SK-N-SH (cell line): ENCODE results near the gene CPNE8. TPM values are rescaled to one million over a fixed set of nuclear protein-coding genes. Genes with fewer than 3 reads are reported as not detected.

Experiments used
- CTCF ChIA-PET: fragments of 300-600, 350-600 bp; formaldehyde crosslinking; extraction: SDS; loops from one replicate; lab custom pipeline; 2021; lab: Yijun Ruan, JAX
- POLR2A ChIA-PET: fragments of 350-600 bp; sonication (Branson Sonifier 250); formaldehyde crosslinking; extraction: SDS; loops from one replicate; lab custom pipeline; 2020; ENCODE audit warnings: antibody characterized with exemption, inconsistent platforms; lab: Yijun Ruan, JAX
- DNase-seq: peaks from one replicate; pipeline ENCODE4 v3.0.0; 2012
- H2AFZ ChIP-seq: fragments of 200-600 bp; sonication (generic); 2 replicates; pipeline ENCODE4 v1.8.1; 2016; ENCODE audit warnings: antibody characterized with exemption, mild to moderate bottlenecking, low read depth
- H3F3A ChIP-seq: fragments of 200-600 bp; sonication (generic); replicated peaks from 2 replicates; pipeline ENCODE3; 2016; ENCODE audit warnings: antibody characterized with exemption, mild to moderate bottlenecking; ENCODE audit not compliant: insufficient read depth
- H3K27ac ChIP-seq, 2 experiments: fragments of 200-500 bp in 1 of 2; fragments of 200-600 bp in 1 of 2; sonication (Bioruptor generic) in 1 of 2; sonication (generic), shearing (Covaris generic) in 1 of 2; 2 replicates each; pipeline versions ENCODE4 v1.5.1 to v1.6.1; 2014 to 2016; ENCODE audit warnings: low read depth in 2 of 2, inconsistent platforms in 1 of 2, low read length in 1 of 2, mild to moderate bottlenecking in 1 of 2, mixed read lengths in 1 of 2
- H3K27me3 ChIP-seq: fragments of 200-600 bp; sonication (generic), shearing (Covaris generic); 2 replicates; pipeline ENCODE4 v1.6.1; 2016; ENCODE audit warnings: mixed run types; ENCODE audit not compliant: insufficient read depth
- H3K36me3 ChIP-seq, 2 experiments: fragments of 200-500 bp in 1 of 2; fragments of 200-600 bp in 1 of 2; sonication (Bioruptor generic) in 1 of 2; sonication (generic) in 1 of 2; replicated peaks in 1 of 2; 2 replicates each; pipeline versions ENCODE3 to v1.5.1; 2014 to 2016; ENCODE audit warnings: low read length in 1 of 2, mild to moderate bottlenecking in 1 of 2; ENCODE audit not compliant: insufficient read depth in 2 of 2, control insufficient read depth in 1 of 2
- H3K4me1 ChIP-seq, 2 experiments: fragments of 200-500 bp in 1 of 2; fragments of 200-600 bp in 1 of 2; sonication (Bioruptor generic) in 1 of 2; sonication (generic), shearing (Covaris generic) in 1 of 2; 2 replicates each; pipeline versions ENCODE4 v1.5.1 to v1.6.1; 2014 to 2016; ENCODE audit warnings: low read depth in 1 of 2, low read length in 1 of 2, mixed run types in 1 of 2; ENCODE audit not compliant: insufficient read depth in 2 of 2, control insufficient read depth in 1 of 2
- H3K4me2 ChIP-seq: fragments of 200-600 bp; sonication (generic), shearing (Covaris generic); 2 replicates; pipeline ENCODE4 v1.6.1; 2017; ENCODE audit warnings: mixed run types
- H3K4me3 ChIP-seq, 2 experiments: fragments of 200-500 bp in 1 of 2; fragments of 200-600 bp in 1 of 2; sonication (Bioruptor generic) in 1 of 2; sonication (generic), shearing (Covaris generic) in 1 of 2; 2 replicates each; pipeline versions ENCODE4 v1.5.1 to v1.8.1; 2014 to 2016; ENCODE audit warnings: low read depth in 2 of 2, inconsistent platforms in 1 of 2, low read length in 1 of 2, mild to moderate bottlenecking in 1 of 2, mixed read lengths in 1 of 2, moderate library complexity in 1 of 2
- H3K79me2 ChIP-seq: fragments of 200-600 bp; sonication (generic); 2 replicates; pipeline ENCODE4 v1.8.1; 2017; ENCODE audit warnings: mild to moderate bottlenecking; ENCODE audit not compliant: insufficient read depth
- H3K9ac ChIP-seq: fragments of 200-600 bp; sonication (generic); 2 replicates; pipeline ENCODE4 v1.6.1; 2017; ENCODE audit warnings: mixed run types
- H3K9me2 ChIP-seq: fragments of 200-600 bp; sonication (generic); 2 replicates; pipeline ENCODE4 v1.6.1; 2017; ENCODE audit warnings: mixed run types
- H3K9me3 ChIP-seq: fragments of 200-600 bp; sonication (generic); 2 replicates; pipeline ENCODE4 v1.6.1; 2017; ENCODE audit warnings: mixed run types, mild to moderate bottlenecking, moderate library complexity
- H4K20me1 ChIP-seq: fragments of 200-600 bp; sonication (generic); 2 replicates; pipeline ENCODE4 v1.6.1; 2017; ENCODE audit warnings: mild to moderate bottlenecking, mixed run types; ENCODE audit not compliant: insufficient read depth
- CHD2 ChIP-seq: fragments of 150-350 bp; IDR thresholded peaks from 2 replicates; pipeline ENCODE4 v1.6.1; 2018; ENCODE audit warnings: low read length; ENCODE audit not compliant: partially characterized antibody
- EP300 ChIP-seq, 2 experiments: IDR thresholded peaks; 2 replicates each; pipeline versions ENCODE4 v1.4.0 to v1.6.1; 2012; ENCODE audit warnings: borderline replicate concordance in 1 of 2, low read depth in 1 of 2, low read length in 1 of 2
- EZH2phosphoT487 ChIP-seq: fragments of 200-600 bp; sonication (generic); IDR thresholded peaks from 2 replicates; pipeline ENCODE4 v1.6.1; 2017; ENCODE audit warnings: low read depth, mixed run types, mild to moderate bottlenecking, antibody characterized with exemption, moderate library complexity, borderline replicate concordance
- FOXJ3 ChIP-seq: sonication (generic); formaldehyde crosslinking; IDR thresholded peaks from 2 replicates; pipeline ENCODE4 v1.5.1; 2020; ENCODE audit warnings: mild to moderate bottlenecking, missing genetic modification reagents
- FOXM1 ChIP-seq: IDR thresholded peaks from 2 replicates; pipeline ENCODE4 v1.4.0; 2012; ENCODE audit warnings: low read depth, mild to moderate bottlenecking
- GABPA ChIP-seq: IDR thresholded peaks from 2 replicates; pipeline ENCODE4 v1.4.0; 2012; ENCODE audit warnings: low read depth, mild to moderate bottlenecking
- GATA2 ChIP-seq: sonication (generic); formaldehyde crosslinking; IDR thresholded peaks from 2 replicates; pipeline ENCODE4 v1.5.0; 2020; ENCODE audit warnings: mild to moderate bottlenecking, missing genetic modification reagents
- MXI1 ChIP-seq: IDR thresholded peaks from 2 replicates; pipeline ENCODE4 v1.6.1; 2012; ENCODE audit warnings: mild to moderate bottlenecking, low read depth, low read length, improper control_type of control experiment
- NFIC ChIP-seq: IDR thresholded peaks from 2 replicates; pipeline ENCODE4 v1.4.0; 2012; ENCODE audit warnings: borderline replicate concordance
- NRF1 ChIP-seq: IDR thresholded peaks from 2 replicates; pipeline ENCODE4 v1.6.1; 2012; ENCODE audit warnings: low read depth, mild to moderate bottlenecking, low read length
- POLR2AphosphoS5 ChIP-seq: IDR thresholded peaks from 2 replicates; pipeline ENCODE4 v1.6.1; 2012; ENCODE audit warnings: low read depth, low read length
- RCOR1 ChIP-seq: fragments of 150-350 bp; IDR thresholded peaks from 2 replicates; pipeline ENCODE4 v1.6.1; 2017; ENCODE audit warnings: antibody characterized with exemption, low read length
- REST ChIP-seq: IDR thresholded peaks from 2 replicates; pipeline ENCODE4 v1.6.1; 2012; ENCODE audit warnings: mild to moderate bottlenecking, low read depth, low read length, moderate library complexity
- RXRA ChIP-seq: IDR thresholded peaks from 2 replicates; pipeline ENCODE4 v1.4.0; 2012; ENCODE audit warnings: low read depth, mild to moderate bottlenecking, borderline replicate concordance
- SIN3A ChIP-seq: IDR thresholded peaks from 2 replicates; pipeline ENCODE4 v1.6.1; 2012; ENCODE audit warnings: low read depth, mild to moderate bottlenecking, low read length, moderate library complexity, borderline replicate concordance
- SMC3 ChIP-seq: IDR thresholded peaks from 2 replicates; pipeline ENCODE4 v1.6.1; 2012; ENCODE audit warnings: low read depth, low read length, improper control_type of control experiment
- USF1 ChIP-seq: IDR thresholded peaks from 2 replicates; pipeline ENCODE4 v1.4.0; 2012; ENCODE audit warnings: low read depth, borderline replicate concordance
- USF2 ChIP-seq: fragments of 150-350 bp; IDR thresholded peaks from 2 replicates; pipeline ENCODE4 v1.6.1; 2017; ENCODE audit warnings: antibody characterized with exemption, low read length, low read depth, borderline replicate concordance
- WGBS: methylation state at CpG from one replicate; pipeline ENCODE4 v1.1.6; 2017; ENCODE audit warnings: low lambda C conversion rate; 5-methylcytosine and 5-hydroxymethylcytosine counted together
- polyA plus RNA-seq, 3 experiments: library from polyadenylated mRNA; depleted of rRNA; stranded (reverse); fragments of >200 nt; gene quantifications; 2 replicates each; pipeline ENCODE4 v1.2.3, GENCODE V29; 2012

The CPNE8 gene
- polyA plus RNA-seq, 1 of the 3 experiments (the other 2 are of a cell fraction) = not detected

- POLR2A ChIA-PET = no interaction called here
- 49% methylated on average over 4 of the region's 4 CpGs for WGBS
Observed at GRCh38 chr12:38646146-38646545, 259.2 kb downstream of the CPNE8 start.

GRCh38 chr12:38639625-38640024 lies 265.8 kb downstream of the CPNE8 start:
- H3K4me1 ChIP-seq = no peaks in the 10 kb centered on the region
- WGBS = 33% methylated on average over 7 of the region's 7 CpGs

More at GRCh38 chr12:38646146-38646545, 259.2 kb downstream of the CPNE8 start:
- Histone ChIP-seq H3K4me2 (no peak overlapping the region), H3K9me3 (no peaks in the 10 kb centered on the region), H3K27ac (no peak overlapping the region), H3K27me3 (no peaks in the 10 kb centered on the region), H3K4me1 (no peaks in the 10 kb centered on the region), H3K36me3 (no peaks in the 10 kb centered on the region), H3K9ac (no peak overlapping the region), H2AFZ (no peak overlapping the region), H3K4me3 (no peak overlapping the region), H3K79me2 (no peaks in the 10 kb centered on the region), H3K9me2 (no peaks in the 10 kb centered on the region), H4K20me1 (no peaks in the 10 kb centered on the region), H3F3A (no peaks in the 10 kb centered on the region)
- TF ChIP-seq SMC3 (no peak), FOXM1 (no peak), USF1 (no peak), MXI1 (no peak)
- no peak for DNase-seq
- CTCF ChIA-PET = no interaction called here

More at GRCh38 chr12:38639625-38640024, 265.8 kb downstream of the CPNE8 start:
- no peak overlapping the region for H3K4me2 ChIP-seq
- no peaks in the 10 kb centered on the region for H3K9me3 ChIP-seq
- no peaks in the 10 kb centered on the region for H3K27me3 ChIP-seq
- POLR2A ChIA-PET = no interaction called here
- no peaks in the 10 kb centered on the region for H3F3A ChIP-seq
- CTCF ChIA-PET = no interaction called here
- H3K9me2 ChIP-seq = no peaks in the 10 kb centered on the region
- H3K4me3 ChIP-seq = no peak overlapping the region
- no peaks in the 10 kb centered on the region for H3K79me2 ChIP-seq
- no peak overlapping the region for H3K27ac ChIP-seq
- no peak for DNase-seq
- H2AFZ ChIP-seq = no peak overlapping the region
- H3K9ac ChIP-seq = no peak overlapping the region
- H4K20me1 ChIP-seq = no peaks in the 10 kb centered on the region
- no peaks in the 10 kb centered on the region for H3K36me3 ChIP-seq
- TF ChIP-seq MXI1 = no peak
- no peak for TF ChIP-seq NFIC
- TF ChIP-seq REST = no peak
- TF ChIP-seq RCOR1 = no peak
- no peak for TF ChIP-seq RXRA
- no peak for TF ChIP-seq SMC3
- no peak for TF ChIP-seq CHD2
- no peak for TF ChIP-seq GABPA
- no peak for TF ChIP-seq GATA2 (CRISPR knock-in tag)
- TF ChIP-seq FOXJ3 = no peak
- TF ChIP-seq POLR2AphosphoS5 = no peak
- no peak for TF ChIP-seq SIN3A
- no peak for TF ChIP-seq USF1
- TF ChIP-seq EP300 (IDR thresholded peaks at IDR 0.05; ENCODE audit: borderline replicate concordance in 1 of 2, low read depth in 1 of 2, low read length in 1 of 2) = no peak
- TF ChIP-seq USF2 = no peak
- TF ChIP-seq NRF1 = no peak
- TF ChIP-seq FOXM1 = no peak
- TF ChIP-seq EZH2phosphoT487 = no peak
